Keratinocyte (primary cell): ENCODE data around the gene PCDHGB5.
A peak's percentile ranks its signal among the peaks of the same experiment; 100 is the strongest.

Source experiments
- CTCF ChIP-seq, 3 experiments: IDR thresholded peaks in 1 of 3; conservative IDR thresholded peaks in 1 of 3; optimal IDR thresholded peaks in 1 of 3; 2 replicates in 2 of 3; 3 replicates in 1 of 3; pipeline versions ENCODE3 to v1.5.1; 2011; ENCODE audit warnings: low read length in 3 of 3, mild to moderate bottlenecking in 3 of 3, moderate library complexity in 2 of 3, control low read depth in 1 of 3, inconsistent platforms in 1 of 3; ENCODE audit not compliant: insufficient read depth in 2 of 3; ENCODE audit errors: extremely low read depth in 1 of 3
- EZH2 ChIP-seq: IDR thresholded peaks from one replicate; pipeline ENCODE4 v1.6.1; 2012; ENCODE audit warnings: inconsistent platforms, mild to moderate bottlenecking, low read length, moderate library complexity

- TF ChIP-seq CTCF (optimal IDR thresholded peaks at IDR 0.05 in 1 of 3, IDR thresholded peaks at IDR 0.05 in 1 of 3, conservative IDR thresholded peaks at IDR 0.05 in 1 of 3; ENCODE audit: extremely low read depth in 1 of 3, insufficient read depth in 2 of 3, low read length in 3 of 3) = peak in 2 of 3 experiments; percentile 4 to 28
- no peak for TF ChIP-seq EZH2
These were observed 37.8 kb upstream of the PCDHGB5 start, which contains the start of gene PCDHGB2 for GRCh38 chr5:141359790-141360426.
